ENCODE results near the gene TCEANC.
"Not testable (repeated sequence)": the region's sequence is repeated elsewhere in the genome, so short reads cannot be mapped to it uniquely, and the experiment has no call there.

TCEANC gene

GRCh38 chrX:13620207-13620606, 32.7 kb upstream of the TCEANC start:
- Mint-ChIP-seq H3K27me3 (ENCODE audit: low read depth) (no peaks in the 10 kb centered on the region), H3K9me3 (peaks cover 12% of the 10 kb centered on the region), H3K36me3 (ENCODE audit: low read depth) (no peaks in the 10 kb centered on the region), H3K4me1 (no peaks in the 10 kb centered on the region), H3K4me3 (no peak overlapping the region), H3K27ac (no peak overlapping the region)
- TF ChIP-seq CTCF (IDR thresholded peaks at IDR 0.05; ENCODE audit: unreplicated experiment in 3 of 3) = no peak

GRCh38 chrX:13622401-13622964, 30.5 kb upstream of the TCEANC start:
- no peaks in the 10 kb centered on the region for H3K4me1 Mint-ChIP-seq
- no peak overlapping the region for H3K4me3 Mint-ChIP-seq
- peaks cover 15% of the 10 kb centered on the region for H3K9me3 Mint-ChIP-seq
- no peaks in the 10 kb centered on the region for H3K36me3 Mint-ChIP-seq (ENCODE audit: low read depth)
- H3K27ac Mint-ChIP-seq = no peak overlapping the region
- TF ChIP-seq CTCF (IDR thresholded peaks at IDR 0.05; ENCODE audit: unreplicated experiment in 3 of 3) = no peak
- no peaks in the 10 kb centered on the region for H3K27me3 Mint-ChIP-seq (ENCODE audit: low read depth)

DNA sequence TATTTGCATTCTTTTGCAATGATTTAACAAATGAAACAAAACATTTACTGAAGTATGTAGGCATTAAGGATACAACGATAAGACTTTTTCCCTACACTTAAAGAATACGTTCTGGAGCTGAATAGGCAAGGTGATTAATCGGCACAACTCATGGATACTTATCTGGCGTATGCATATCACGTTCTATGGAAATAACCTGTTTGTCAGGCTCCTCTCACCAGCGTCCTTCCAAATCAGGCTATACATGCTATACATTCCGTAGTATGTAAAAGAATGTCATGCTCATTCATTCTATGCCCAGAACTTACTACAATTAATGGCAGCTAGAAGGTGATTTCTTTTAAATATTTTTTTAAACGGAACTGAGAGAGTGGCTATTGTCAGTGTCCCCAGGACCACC, 25.6 kb upstream of the TCEANC start:
- no peaks in the 10 kb centered on the region for H3K27me3 Mint-ChIP-seq (ENCODE audit: low read depth)
- no peak overlapping the region for H3K4me3 Mint-ChIP-seq
- peaks cover 9% of the 10 kb centered on the region for H3K9me3 Mint-ChIP-seq
- TF ChIP-seq CTCF (IDR thresholded peaks at IDR 0.05; ENCODE audit: unreplicated experiment in 3 of 3) = no peak
- no peaks in the 10 kb centered on the region for H3K36me3 Mint-ChIP-seq (ENCODE audit: low read depth)
- no peak overlapping the region for H3K27ac Mint-ChIP-seq
- no peaks in the 10 kb centered on the region for H3K4me1 Mint-ChIP-seq

- not testable (repeated sequence) for H3K36me3 Mint-ChIP-seq (ENCODE audit: low read depth); H3K27me3 Mint-ChIP-seq (ENCODE audit: low read depth); H3K4me1 Mint-ChIP-seq; H3K27ac Mint-ChIP-seq; H3K4me3 Mint-ChIP-seq
- peaks cover 33% of the 10 kb centered on the region for H3K9me3 Mint-ChIP-seq
These were observed 15.7 kb upstream of the TCEANC start for GRCh38 chrX:13637224-13637623.

DNA sequence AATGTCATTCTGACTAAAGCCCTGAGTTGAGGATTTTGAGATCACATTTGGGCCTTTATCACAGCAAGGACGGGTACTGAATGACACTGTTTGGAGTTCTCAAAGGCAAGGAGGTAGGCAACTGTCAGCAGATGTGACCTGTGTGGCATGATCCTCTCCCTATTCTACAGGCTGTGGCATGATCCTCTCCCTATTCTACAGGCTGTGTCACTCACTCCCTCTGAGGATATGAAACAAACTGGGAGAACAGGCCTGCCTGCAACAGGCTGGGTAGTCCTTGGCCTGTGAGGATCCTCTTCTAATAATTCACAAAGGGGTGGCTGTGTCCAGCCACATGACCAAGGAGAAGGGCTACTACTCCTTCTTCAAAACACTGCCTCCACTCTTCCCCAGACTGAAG, 14.9 kb upstream of the TCEANC start:
- TF ChIP-seq CTCF (IDR thresholded peaks at IDR 0.05; ENCODE audit: unreplicated experiment in 3 of 3) = no peak
- H3K27ac Mint-ChIP-seq = peak overlapping the region in 1 of 3 experiments; percentile 78
- peaks cover 9% of the 10 kb centered on the region for H3K36me3 Mint-ChIP-seq (ENCODE audit: low read depth)
- H3K4me3 Mint-ChIP-seq = no peak overlapping the region
- peaks cover 4% of the 10 kb centered on the region for H3K27me3 Mint-ChIP-seq (ENCODE audit: low read depth)
- no peaks in the 10 kb centered on the region for H3K4me1 Mint-ChIP-seq
- H3K9me3 Mint-ChIP-seq = peaks cover 29% of the 10 kb centered on the region

DNA sequence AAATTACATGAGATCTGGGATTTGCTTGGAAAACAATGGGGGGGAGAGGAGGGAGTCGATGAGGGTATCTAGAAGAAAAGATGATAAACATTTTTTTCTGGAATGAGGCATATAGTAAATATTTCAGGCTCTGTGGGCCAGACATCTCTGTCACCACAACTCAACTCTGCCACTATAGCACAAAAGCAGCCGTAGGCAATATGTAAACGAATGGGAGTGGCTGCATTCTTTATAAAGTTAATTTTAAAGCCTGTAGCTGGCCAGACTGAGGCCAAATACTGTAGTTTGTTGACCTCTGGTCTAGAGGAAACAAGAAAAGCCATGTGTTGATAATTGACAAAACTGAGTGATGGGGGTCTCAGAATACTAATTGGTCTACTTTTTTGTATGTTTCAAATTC, 14.1 kb upstream of the TCEANC start:
- no peak for TF ChIP-seq CTCF (IDR thresholded peaks at IDR 0.05; ENCODE audit: unreplicated experiment in 3 of 3)
- no peaks in the 10 kb centered on the region for H3K4me1 Mint-ChIP-seq
- H3K27ac Mint-ChIP-seq = peak overlapping the region in 2 of 3 experiments; percentile 15 to 78
- H3K27me3 Mint-ChIP-seq (ENCODE audit: low read depth) = peaks cover 4% of the 10 kb centered on the region
- no peak overlapping the region for H3K4me3 Mint-ChIP-seq
- H3K9me3 Mint-ChIP-seq = peaks cover 29% of the 10 kb centered on the region
- peaks cover 9% of the 10 kb centered on the region for H3K36me3 Mint-ChIP-seq (ENCODE audit: low read depth)

- not testable (repeated sequence) for H3K4me1 Mint-ChIP-seq; H3K27ac Mint-ChIP-seq; H3K4me3 Mint-ChIP-seq; H3K27me3 Mint-ChIP-seq (ENCODE audit: low read depth); H3K36me3 Mint-ChIP-seq (ENCODE audit: low read depth)
- H3K9me3 Mint-ChIP-seq = peaks cover 18% of the 10 kb centered on the region
These were observed 11.3 kb upstream of the TCEANC start for GRCh38 chrX:13641684-13642083.

All from nephron (organoid).